ENCODE data around the gene KCTD21. TPM values are rescaled to one million over a fixed set of nuclear protein-coding genes. Genes with fewer than 3 reads are reported as not detected.
A peak's percentile ranks its signal among the peaks of the same experiment; 100 is the strongest.

KCTD21 gene
- total and polyA plus RNA-seq, 2 donors (not counting 1 experiment from before 2014, with no cell fraction given): 4.3 to 8.0 TPM

- Histone ChIP-seq H3K27me3 (replicated peaks in 1 of 4; ENCODE audit: control extremely low read depth in 1 of 4, control insufficient read depth in 3 of 4, insufficient read depth in 4 of 4, low read length in 3 of 4) (no peaks in the 10 kb centered on the region), H3K9ac (ENCODE audit: low read length) (no peak overlapping the region), H3K9me3 (ENCODE audit: control extremely low read depth in 1 of 3, control insufficient read depth in 2 of 3, insufficient read depth in 1 of 3, low read length in 2 of 3) (no peaks in the 10 kb centered on the region), H2AFZ (ENCODE audit: insufficient read depth, low read depth, low read length, poor library complexity, severe bottlenecking) (no peak overlapping the region), H3K27ac (ENCODE audit: low read length in 2 of 2) (no peak overlapping the region), H3K36me3 (replicated peaks in 1 of 2; ENCODE audit: control extremely low read depth in 1 of 2, control insufficient read depth in 1 of 2, extremely low read depth in 1 of 2, insufficient read depth in 2 of 2, low read length in 1 of 2) (no peaks in the 10 kb centered on the region), H4K20me1 (ENCODE audit: control insufficient read depth, insufficient read depth, low read length, poor library complexity, severe bottlenecking) (no peaks in the 10 kb centered on the region), H3K4me2 (replicated peaks; ENCODE audit: low read depth, low read length, poor library complexity, severe bottlenecking) (no peak overlapping the region), H3K79me2 (ENCODE audit: control insufficient read depth, insufficient read depth, low read length) (peaks cover 7% of the 10 kb centered on the region), H3K4me3 (ENCODE audit: control extremely low read depth in 1 of 5, extremely low read depth in 1 of 5, insufficient read depth in 1 of 5, low read depth in 2 of 5, low read length in 4 of 5) (no peak overlapping the region), H3K4me1 (ENCODE audit: control insufficient read depth in 2 of 2, insufficient read depth in 2 of 2, low read length in 2 of 2) (peaks cover 24 to 28% of the 10 kb centered on the region in 2 donors)
- POLR2A ChIA-PET: no interaction called here
- CTCF ChIA-PET: interaction anchor here (0.6 kb wide), 1 partner anchor 12 kb away, joined by 3 read pairs; no protein-coding TSS in a partner anchor
- ATAC-seq (ENCODE audit: low read depth): no peak
- TF ChIP-seq EZH2 (IDR thresholded peaks at IDR 0.05; ENCODE audit: borderline replicate concordance, insufficient read depth, low read depth, low read length, poor library complexity, severe bottlenecking) (no peak), CTCF (IDR thresholded peaks at IDR 0.05) (no peak)
- no peaks in the 10 kb centered on the region for H3K27me3 Mint-ChIP-seq
- no peak for DNase-seq
- WGBS (ENCODE audit: insufficient coverage): 96% methylated on average over 8 of the region's 14 CpGs
- no peak overlapping the region for H3K4me3 Mint-ChIP-seq
- no peak overlapping the region for H3K27ac Mint-ChIP-seq
- H3K9me3 Mint-ChIP-seq (ENCODE audit: insufficient read depth): no peaks in the 10 kb centered on the region
- peaks cover 47% of the 10 kb centered on the region for H3K4me1 Mint-ChIP-seq
- intact Hi-C loops (cut with micrococcal nuclease): no loop called here
Measured at GRCh38 chr11:78190871-78191538, 2.6 kb upstream of the KCTD21 start.

- Mint-ChIP-seq H3K27ac (no peak overlapping the region), H3K4me3 (peak overlapping the region; percentile 16), H3K9me3 (ENCODE audit: insufficient read depth) (no peaks in the 10 kb centered on the region), H3K27me3 (no peaks in the 10 kb centered on the region), H3K4me1 (peaks cover 47% of the 10 kb centered on the region)
- peaks cover 7% of the 10 kb centered on the region for H3K79me2 ChIP-seq (ENCODE audit: control insufficient read depth, insufficient read depth, low read length)
- POLR2A ChIA-PET: no interaction called here
- no peak overlapping the region for H3K9ac ChIP-seq (ENCODE audit: low read length)
- no peak for DNase-seq
- CTCF ChIA-PET: interaction anchor here (1.7 kb wide), 1 partner anchor 383 kb away, joined by 5 read pairs; no protein-coding TSS in a partner anchor
- no peak for TF ChIP-seq CTCF (IDR thresholded peaks at IDR 0.05)
- no peak for TF ChIP-seq EZH2 (IDR thresholded peaks at IDR 0.05; ENCODE audit: borderline replicate concordance, insufficient read depth, low read depth, low read length, poor library complexity, severe bottlenecking)
- H3K4me1 ChIP-seq (ENCODE audit: control insufficient read depth in 2 of 2, insufficient read depth in 2 of 2, low read length in 2 of 2): peaks cover 24 to 28% of the 10 kb centered on the region in 2 donors
- H3K36me3 ChIP-seq (replicated peaks in 1 of 2; ENCODE audit: control extremely low read depth in 1 of 2, control insufficient read depth in 1 of 2, extremely low read depth in 1 of 2, insufficient read depth in 2 of 2, low read length in 1 of 2): no peaks in the 10 kb centered on the region
- no peak for ATAC-seq (ENCODE audit: low read depth)
- H3K27ac ChIP-seq (ENCODE audit: low read length in 2 of 2): no peak overlapping the region
- no peaks in the 10 kb centered on the region for H3K27me3 ChIP-seq (replicated peaks in 1 of 4; ENCODE audit: control extremely low read depth in 1 of 4, control insufficient read depth in 3 of 4, insufficient read depth in 4 of 4, low read length in 3 of 4)
- H3K4me2 ChIP-seq (replicated peaks; ENCODE audit: low read depth, low read length, poor library complexity, severe bottlenecking): no peak overlapping the region
- no peak overlapping the region for H3K4me3 ChIP-seq (ENCODE audit: control extremely low read depth in 1 of 5, extremely low read depth in 1 of 5, insufficient read depth in 1 of 5, low read depth in 2 of 5, low read length in 4 of 5)
- WGBS (ENCODE audit: insufficient coverage): 87% methylated on average over 3 of the region's 3 CpGs
- H2AFZ ChIP-seq (ENCODE audit: insufficient read depth, low read depth, low read length, poor library complexity, severe bottlenecking): no peak overlapping the region
- intact Hi-C loops (cut with micrococcal nuclease): no loop called here
- no peaks in the 10 kb centered on the region for H3K9me3 ChIP-seq (ENCODE audit: control extremely low read depth in 1 of 3, control insufficient read depth in 2 of 3, insufficient read depth in 1 of 3, low read length in 2 of 3)
- H4K20me1 ChIP-seq (ENCODE audit: control insufficient read depth, insufficient read depth, low read length, poor library complexity, severe bottlenecking): no peaks in the 10 kb centered on the region
Measured at GRCh38 chr11:78190374-78190773, 1.9 kb upstream of the KCTD21 start.
